Pancreas (tissue), 10 donors: ENCODE measurements around the gene PARM1. TPM values are rescaled to one million over a fixed set of nuclear protein-coding genes. Genes with fewer than 3 reads are reported as not detected.

ENCODE experiments used
- ATAC-seq, 4 donors: fragments of 200-7000 bp; cut with Tn5 transposase; one replicate each; pipeline versions ENCODE4 v1.8.0 to v1.9.1; 2020; ENCODE audit warnings: mild to moderate bottlenecking in 4 of 4, moderate library complexity in 4 of 4
- DNase-seq, 6 donors: peaks; one replicate each; pipeline ENCODE4 v3.0.0-alpha.2; 2020
- FAIRE-seq: peaks from 2 replicates; lab custom pipeline; 2012; peaks lifted over from hg19 to GRCh38; lab: Jason Lieb, UNC
- H3K27ac ChIP-seq, 4 donors: fragments of 200-600 bp; sonication (generic); 1 replicate in 3 of 4; 2 replicates in 1 of 4; pipeline versions ENCODE4 v1.5.0 to v1.8.0; 2020
- H3K27me3 ChIP-seq, 4 donors: fragments of 200-600 bp; one replicate each; pipeline ENCODE4 v1.8.0; 2021
- H3K36me3 ChIP-seq, 3 donors: fragments of 200-600 bp; sonication (generic) in 1 of 3; one replicate each; pipeline versions ENCODE4 v1.5.0 to v1.8.0; 2020 to 2021
- H3K4me1 ChIP-seq, 3 donors: fragments of 200-600 bp; one replicate each; pipeline ENCODE4 v1.8.0; 2021
- H3K4me3 ChIP-seq, 4 donors: fragments of 200-600 bp; sonication (generic) in 2 of 4; one replicate each; pipeline versions ENCODE4 v1.5.0 to v1.8.0; 2020 to 2021
- H3K9me3 ChIP-seq, 4 donors: fragments of 200-600 bp; one replicate each; pipeline ENCODE4 v1.8.0; 2021
- CTCF ChIP-seq, 4 donors: fragments of 200-600 bp; sonication (generic) in 3 of 4; IDR thresholded peaks; one replicate each; pipeline versions ENCODE4 v1.5.0 to v1.8.0; 2021; ENCODE audit warnings: antibody characterized with exemption in 4 of 4
- WGBS, 2 donors: extraction: QIAGEN DNeasy Blood & Tissue Kit; methylation state at CpG; one replicate each; pipeline ENCODE4 v1.1.7; 2013; 5-methylcytosine and 5-hydroxymethylcytosine counted together
- intact Hi-C, 3 donors: fragments of 100-400 bp; cut with DNase I; formaldehyde crosslinking; loops; one replicate each; pipeline versions ENCODE4 v1.11.1 to v1.14.2; 2022
- polyA plus RNA-seq, 2 donors: library from polyadenylated mRNA; stranded (reverse); fragments of 200-250 nt; gene quantifications; one replicate each; pipeline ENCODE4 v1.2.3, GENCODE V29; 2013
- total RNA-seq, 6 donors: library from RNA; stranded (reverse); fragmentation: NEBNext Ultra II Directional in 4 of 6; extraction: Animal tissue kit (Norgen Biotek cat#: 25700) in 4 of 6; gene quantifications; one replicate each; pipeline versions ENCODE4 v1.2.1 to v1.2.4, GENCODE V29; 2021 to 2023
- donor health status: healthy with polysubstance abuse.
- donor health status: DM: no; HTN: no; CAD: no; lungs with moderate emphysema.
- donor health status: DM: no; HTN: no; CAD: no.
- donor health status: control.
- donor health status: control.
- donor health status: Bipolar disorder and iron deficiency.
- donor health status: DM: yes; HTN: yes; CAD: no.
- donor health status: DM: no; HTN: no; CAD: no.
- donor health status: DM: no; HTN: no; CAD: no.
- donor health status: DM: yes; HTN: yes; CAD: no.

PARM1 gene
- total and polyA plus RNA-seq, 8 donors = 8.3 to 29.7 (median 24.5) TPM

GRCh38 chr4:75099321-75099720 lies 166.4 kb downstream of the PARM1 start:
- 44 to 53% methylated on average over 3 of the region's 3 CpGs for WGBS, 2 donors
- Histone ChIP-seq H3K36me3 (no peaks in the 10 kb centered on the region), H3K4me1 (no peaks in the 10 kb centered on the region), H3K9me3 (no peaks in the 10 kb centered on the region), H3K27me3 (no peaks in the 10 kb centered on the region), H3K27ac (no peak overlapping the region), H3K4me3 (no peak overlapping the region)
- FAIRE-seq (no peak), DNase-seq (peak in 1 of 6 donors; percentile 11), ATAC-seq (peak; percentile 41 to 63 (median 54))
- TF ChIP-seq CTCF (IDR thresholded peaks at IDR 0.05) = no peak
- intact Hi-C loops = no loop called here

Other genes starting within 250 kb of the PARM1 start
- gene BTC, start 138.6 kb upstream of the PARM1 start, total RNA-seq = 1 to 10 TPM; 1.2 to 2.2 (median 1.6) TPM
- 1 to 10 TPM; 1.6 to 3.7 TPM for gene BTC, start 138.6 kb upstream of the PARM1 start, polyA plus RNA-seq